GM19463 (cell line): ENCODE data around the gene MT1E.

Experiments
- ATAC-seq: cut with Tn5 transposase; IDR thresholded peaks from one replicate; pipeline ENCODE4 v1.9.1; 2021; ENCODE audit warnings: mild to moderate bottlenecking, moderate library complexity; ENCODE audit not compliant: unreplicated experiment

The MT1E gene

GRCh38 chr16:56623637-56624036, 1.9 kb upstream of the MT1E start:
- ATAC-seq: no peak

GRCh38 chr16:56625943-56626654, 518 bp downstream of the MT1E start:
- peak; percentile 11 for ATAC-seq

DNA sequence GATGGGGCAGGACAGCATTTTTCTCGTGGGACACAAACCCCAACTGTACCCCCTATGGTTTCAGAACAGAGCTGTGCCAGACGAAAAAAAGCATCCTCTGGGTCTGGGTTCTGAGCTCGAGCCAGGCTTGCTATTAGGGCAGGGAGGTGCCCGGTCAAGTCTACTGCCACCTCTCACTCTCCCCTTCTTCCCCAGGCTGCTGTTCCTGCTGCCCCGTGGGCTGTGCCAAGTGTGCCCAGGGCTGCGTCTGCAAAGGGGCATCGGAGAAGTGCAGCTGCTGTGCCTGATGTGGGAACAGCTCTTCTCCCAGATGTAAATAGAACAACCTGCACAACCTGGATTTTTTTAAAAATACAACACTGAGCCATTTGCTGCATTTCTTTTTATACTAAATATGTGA, 1.1 kb downstream of the MT1E start:
- ATAC-seq: no peak

DNA sequence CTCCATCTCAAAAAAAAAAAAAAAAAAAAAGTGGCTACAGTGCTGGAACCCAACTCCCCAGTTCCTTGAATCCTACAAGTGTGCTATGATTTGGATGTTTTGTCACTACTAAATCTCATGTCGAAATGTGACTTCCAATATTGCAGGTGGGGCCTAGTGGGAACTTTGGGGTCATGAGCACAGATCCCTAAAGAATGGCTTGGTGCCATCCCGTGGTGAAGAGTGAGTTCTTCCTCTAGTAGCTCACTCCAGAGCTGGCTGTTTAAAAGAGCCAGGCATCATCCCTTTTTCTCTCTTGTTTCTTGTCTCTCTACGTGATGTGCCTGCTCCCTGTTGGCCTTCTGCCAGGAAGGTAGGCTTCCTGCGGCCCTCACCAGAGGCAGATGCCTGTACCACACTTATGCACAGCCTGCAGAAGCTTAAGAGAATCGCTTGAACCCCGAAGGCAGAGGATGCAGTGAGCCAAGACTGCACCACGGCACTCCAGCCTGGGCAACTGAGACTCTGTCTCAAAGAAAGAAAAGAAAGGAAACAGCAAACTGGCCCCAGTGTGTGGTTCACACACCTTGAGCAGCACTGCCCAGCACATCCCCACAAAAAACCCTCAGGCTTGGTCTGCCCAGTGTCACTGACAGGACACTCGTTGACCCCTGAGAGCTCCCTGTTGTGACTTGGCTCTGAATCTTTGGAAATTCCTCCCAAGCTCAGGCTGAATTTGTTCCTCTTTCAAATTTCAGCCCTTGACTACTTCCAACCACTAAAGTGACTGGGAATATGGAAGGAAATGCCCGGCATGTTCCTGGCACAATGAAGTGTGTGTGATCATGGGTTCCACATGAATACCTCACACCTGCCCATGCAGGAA, 3.1 kb downstream of the MT1E start:
- no peak for ATAC-seq

DNA sequence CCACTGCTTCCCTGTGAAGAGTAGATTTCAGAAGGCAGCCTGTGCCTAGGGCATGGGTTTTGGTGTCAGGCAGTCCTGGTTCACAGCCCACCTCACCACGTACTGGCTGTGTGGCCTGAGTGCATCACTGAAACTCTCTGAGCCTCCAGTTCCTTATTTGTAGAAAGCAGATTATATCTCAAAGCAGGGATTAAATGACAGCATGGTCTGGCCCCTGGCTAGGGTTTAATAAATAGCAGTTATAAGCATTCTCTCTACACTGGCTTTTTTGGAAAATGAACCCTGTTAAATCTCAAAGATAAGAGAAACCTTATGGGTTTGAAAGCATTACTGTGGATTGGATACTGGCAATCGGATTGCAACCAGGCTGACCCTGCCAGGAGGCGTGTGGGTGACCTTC, 4.0 kb downstream of the MT1E start:
- ATAC-seq: no peak

DNA sequence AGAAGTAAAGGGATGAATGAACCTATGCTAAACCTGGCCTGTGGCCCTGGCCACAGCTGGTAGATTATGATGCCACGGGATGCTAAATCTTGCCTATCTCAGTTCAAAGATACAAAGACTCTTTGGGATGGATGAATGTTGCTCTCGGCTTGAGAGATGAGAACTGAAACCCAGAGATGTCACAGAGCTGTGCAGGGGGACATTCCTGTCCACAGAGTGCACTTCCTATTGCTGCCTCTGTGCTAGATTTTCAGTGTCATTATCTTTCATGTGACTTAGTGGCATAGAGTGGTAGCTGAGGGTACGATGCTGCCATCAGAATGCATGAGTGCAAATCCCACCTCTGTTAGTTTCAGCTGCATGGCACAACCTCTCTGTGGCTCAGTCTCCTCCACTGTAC, 4.6 kb downstream of the MT1E start:
- peak; percentile 69 for ATAC-seq

DNA sequence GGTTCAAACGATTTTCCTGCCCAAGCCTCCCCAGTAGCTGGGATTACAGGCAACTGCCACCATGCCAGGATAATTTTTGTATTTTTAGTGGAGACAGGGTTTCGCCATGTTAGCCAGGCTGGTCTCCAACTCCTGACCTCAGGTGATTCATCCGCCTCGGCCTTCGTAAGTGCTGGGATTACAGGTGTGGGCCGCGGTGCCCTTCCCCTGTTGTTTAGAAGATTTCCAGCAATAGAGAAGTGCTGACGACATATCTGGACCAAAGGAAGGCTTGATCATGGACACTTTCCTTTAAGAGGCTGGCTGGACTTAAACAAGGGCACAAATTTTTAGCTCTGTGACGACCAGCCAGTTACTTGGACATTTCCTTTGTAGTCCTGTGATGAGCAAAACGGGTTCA, 5.6 kb downstream of the MT1E start:
- ATAC-seq: no peak

GRCh38 chr16:56631832-56632155, 6.2 kb downstream of the MT1E start:
- ATAC-seq: no peak

GRCh38 chr16:56632156-56632847, 6.7 kb downstream of the MT1E start, which contains the start of gene MT1M:
Gene MT1M, plus strand, starts transcription at chr16:56632659. Its CDS starts 73 bp downstream, at chr16:56632732.
- no peak for ATAC-seq

DNA sequence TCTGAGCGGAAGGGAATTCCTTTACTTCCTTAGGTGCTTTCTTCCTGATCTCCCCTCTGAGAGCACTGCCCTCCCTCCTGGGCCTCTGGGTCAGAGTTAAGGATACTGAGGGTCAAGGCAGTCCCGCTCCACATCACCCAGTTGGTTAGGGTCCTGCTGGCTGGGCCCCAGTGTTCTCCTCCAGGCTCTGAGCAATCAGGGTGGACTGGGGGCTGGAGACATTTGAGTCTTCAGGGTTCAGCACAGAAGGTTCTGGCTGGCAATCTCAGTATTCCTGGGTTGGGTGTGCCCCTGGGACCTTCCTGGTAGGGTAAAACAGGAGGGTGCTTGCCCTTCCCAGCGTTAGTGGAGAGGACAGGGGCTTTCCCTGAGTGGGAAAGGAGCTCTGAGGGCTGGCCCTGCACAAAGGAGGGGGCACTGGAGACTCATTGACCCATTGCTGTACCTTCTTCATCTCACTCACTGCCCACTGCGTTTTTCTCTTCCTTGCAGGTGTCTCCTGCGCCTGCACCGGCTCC, 7.3 kb downstream of the MT1E start:
- ATAC-seq: no peak

GRCh38 chr16:56633535-56633934, 8.0 kb downstream of the MT1E start:
- no peak for ATAC-seq

- no peak for ATAC-seq
Measured at GRCh38 chr16:56634715-56635440, 9.3 kb downstream of the MT1E start.

GRCh38 chr16:56635441-56635967, 9.9 kb downstream of the MT1E start:
- ATAC-seq: no peak

GRCh38 chr16:56636616-56637413, 11.2 kb downstream of the MT1E start:
- no peak for ATAC-seq

DNA sequence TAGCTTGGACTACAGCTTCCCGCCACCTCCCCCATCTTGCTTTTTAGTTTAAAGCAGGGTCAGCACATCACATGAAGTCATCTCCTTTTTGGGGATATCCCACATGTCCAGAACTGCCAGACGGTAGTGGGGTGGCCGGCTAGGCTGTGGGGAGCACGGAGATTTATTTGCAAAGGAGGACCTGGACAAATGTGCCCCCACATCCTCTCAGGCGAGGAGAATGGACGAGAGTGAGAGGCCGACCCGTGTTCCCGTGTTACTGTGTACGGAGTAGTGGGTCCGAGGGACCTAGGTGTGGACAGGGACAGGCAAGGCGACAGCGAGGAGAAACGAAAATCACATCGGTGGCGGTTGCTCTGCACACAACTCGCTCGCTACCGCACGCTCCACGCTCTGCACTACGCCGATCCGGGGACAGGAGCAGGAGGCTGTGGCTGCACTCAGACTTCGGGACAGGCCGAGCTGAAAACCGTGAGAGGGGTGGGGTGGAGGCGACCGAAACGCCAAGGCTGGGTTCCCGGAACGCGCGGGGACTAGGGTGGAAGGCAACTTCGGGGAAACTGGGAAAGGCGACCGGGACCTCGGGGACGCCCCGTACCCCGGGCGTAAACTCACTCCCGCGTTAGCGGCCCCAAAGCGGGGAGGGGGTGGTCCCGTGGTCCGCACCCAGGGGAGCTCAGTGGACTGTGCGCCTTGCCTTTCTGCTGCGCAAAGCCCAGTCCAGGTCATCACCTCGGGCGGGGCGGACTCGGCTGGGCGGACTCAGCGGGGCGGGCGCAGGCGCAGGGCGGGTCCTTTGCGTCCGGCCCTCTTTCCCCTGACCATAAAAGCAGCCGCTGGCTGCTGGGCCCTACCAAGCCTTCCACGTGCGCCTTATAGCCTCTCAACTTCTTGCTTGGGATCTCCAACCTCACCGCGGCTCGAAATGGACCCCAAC, 12.5 kb downstream of the MT1E start, which contains the start of gene MT1A:
Gene MT1A (plus strand): TSS at position 853 of the 937 bp plus-strand sequence. CDS start 73 bp downstream, at position 926.
- ATAC-seq: no peak

- ATAC-seq: no peak
Measured at GRCh38 chr16:56639045-56639444, 13.5 kb downstream of the MT1E start.

GRCh38 chr16:56640076-56640475, 14.5 kb downstream of the MT1E start:
- no peak for ATAC-seq

DNA sequence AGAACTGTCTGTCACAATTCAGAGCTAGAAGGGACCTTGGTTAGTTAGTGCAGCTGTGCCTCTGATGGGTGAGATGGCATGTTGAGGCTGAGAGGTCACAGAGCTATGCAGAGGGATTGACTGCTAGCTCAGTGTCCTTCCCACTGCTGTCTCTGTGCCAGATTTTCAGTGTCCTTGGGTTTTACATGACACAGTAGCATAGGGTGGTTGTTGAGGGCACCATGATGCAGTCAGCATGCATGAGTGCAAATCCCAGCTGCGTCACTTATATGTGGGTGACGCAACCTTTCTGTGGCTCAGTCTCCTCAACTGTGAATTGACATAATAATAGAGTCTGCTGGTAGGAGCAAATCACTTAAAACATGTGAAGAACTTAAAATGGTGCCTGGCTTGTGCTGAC, 15.6 kb downstream of the MT1E start:
- ATAC-seq: no peak
